Measurements from ENCODE around the gene RBM7.

RBM7 gene

GRCh38 chr11:114395736-114396135 lies 4.7 kb upstream of the RBM7 start:
- no peak for DNase-seq (ENCODE audit: low spot score)

- DNase-seq (ENCODE audit: low spot score): no peak
Observed at GRCh38 chr11:114396916-114397315, 3.5 kb upstream of the RBM7 start.

GRCh38 chr11:114397349-114397982 lies 3.0 kb upstream of the RBM7 start:
- no peak for DNase-seq (ENCODE audit: low spot score)

- DNase-seq (ENCODE audit: low spot score): no peak
Observed at GRCh38 chr11:114398303-114398920, 2.1 kb upstream of the RBM7 start.

- DNase-seq (ENCODE audit: low spot score): no peak
Observed at GRCh38 chr11:114399490-114400215, 813 bp upstream of the RBM7 start.

- DNase-seq (ENCODE audit: low spot score): no peak
Observed at GRCh38 chr11:114400915-114401223, 403 bp downstream of the RBM7 start.

GRCh38 chr11:114401311-114401710 lies 845 bp downstream of the RBM7 start:
- DNase-seq (ENCODE audit: low spot score): no peak

- DNase-seq (ENCODE audit: low spot score): no peak
Observed at GRCh38 chr11:114412946-114413345, 12.5 kb downstream of the RBM7 start.

- DNase-seq (ENCODE audit: low spot score): no peak
Observed at GRCh38 chr11:114413958-114414357, 13.5 kb downstream of the RBM7 start.

- DNase-seq (ENCODE audit: low spot score): no peak
Observed at GRCh38 chr11:114416441-114416961, 16.0 kb downstream of the RBM7 start.

- DNase-seq (ENCODE audit: low spot score): no peak
Observed at GRCh38 chr11:114426280-114426679, 25.8 kb downstream of the RBM7 start.

GRCh38 chr11:114430290-114430689 lies 29.8 kb downstream of the RBM7 start:
- no peak for DNase-seq (ENCODE audit: low spot score)

GRCh38 chr11:114432893-114433292 lies 32.4 kb downstream of the RBM7 start:
- DNase-seq (ENCODE audit: low spot score): no peak

- DNase-seq (ENCODE audit: low spot score): no peak
Observed at GRCh38 chr11:114433376-114433775, 32.9 kb downstream of the RBM7 start.

GRCh38 chr11:114438303-114438702 lies 37.8 kb downstream of the RBM7 start:
- DNase-seq (ENCODE audit: low spot score): no peak

- DNase-seq (ENCODE audit: low spot score): peak; percentile 86
Observed at GRCh38 chr11:114439229-114440120, 39.0 kb downstream of the RBM7 start, which contains the start of gene REXO2. REXO2 (plus strand) TSS chr11:114439467; CDS start chr11:114439529, 62 bp downstream.

- peak; percentile 32 for DNase-seq (ENCODE audit: low spot score)
Observed at GRCh38 chr11:114440121-114440860, 39.8 kb downstream of the RBM7 start.

- no peak for DNase-seq (ENCODE audit: low spot score)
Observed at GRCh38 chr11:114440971-114441763, 40.7 kb downstream of the RBM7 start.

- DNase-seq (ENCODE audit: low spot score): no peak
Observed at GRCh38 chr11:114441921-114442320, 41.5 kb downstream of the RBM7 start.

- DNase-seq (ENCODE audit: low spot score): no peak
Observed at GRCh38 chr11:114442536-114442935, 42.1 kb downstream of the RBM7 start.
